PC-3 (cell line): ENCODE measurements around the gene CDC5L. TPM values are rescaled to one million over a fixed set of nuclear protein-coding genes. Genes with fewer than 3 reads are reported as not detected.
A peak's percentile ranks its signal among the peaks of the same experiment; 100 is the strongest.

Experiments used
- ATAC-seq: fragments of 200-7000 bp; cut with Tn5 transposase; 2 replicates; pipeline ENCODE4 v1.9.1; 2020; ENCODE audit warnings: mild to moderate bottlenecking, moderate library complexity
- BruUV-seq: library from RNA; stranded (reverse); fragments of 400-500 nt; replicated peaks from 2 replicates; lab custom pipeline; 2021; lab: Mats Ljungman, UMichigan
- CTCF ChIA-PET: fragments of 300-600 bp; sonication (Branson Sonifier 250); formaldehyde crosslinking; loops from one replicate; lab custom pipeline; 2022; ENCODE audit warnings: antibody characterized with exemption; lab: Charles Lee
- POLR2A ChIA-PET: fragments of 300-600 bp; sonication (Branson Sonifier 250); formaldehyde crosslinking; loops from one replicate; lab custom pipeline; 2022; ENCODE audit warnings: antibody characterized with exemption; ENCODE audit not compliant: unreplicated experiment; lab: Charles Lee
- DNase-seq: peaks from one replicate; pipeline ENCODE4 v3.0.0-alpha.2; 2015
- H2AFZ ChIP-seq: fragments of 300-600 bp; sonication (generic); 2 replicates; pipeline ENCODE4 v1.6.0; 2016; ENCODE audit warnings: antibody characterized with exemption, low read length
- H3F3A ChIP-seq: fragments of 300-600 bp; sonication (generic); one replicate; pipeline ENCODE4 v1.6.0; 2017; ENCODE audit warnings: antibody characterized with exemption, low read length, control low read depth, mild to moderate bottlenecking; ENCODE audit not compliant: unreplicated experiment
- H3K27ac ChIP-seq: fragments of 300-600 bp; sonication (generic); 2 replicates; pipeline ENCODE4 v1.5.1; 2016; ENCODE audit warnings: mild to moderate bottlenecking, low read length
- H3K27me3 ChIP-seq: fragments of 300-600 bp; sonication (generic); 2 replicates; pipeline ENCODE4 v1.6.1; 2016; ENCODE audit warnings: low read length, mixed read lengths
- H3K36me3 ChIP-seq: fragments of 300-600 bp; sonication (generic); 2 replicates; pipeline ENCODE4 v1.6.1; 2016; ENCODE audit warnings: low read depth, mixed run types, low read length, mixed read lengths
- H3K4me1 ChIP-seq: fragments of 300-600 bp; sonication (generic); 2 replicates; pipeline ENCODE4 v1.5.1; 2016; ENCODE audit warnings: low read length; ENCODE audit not compliant: insufficient read depth
- H3K4me2 ChIP-seq: fragments of 300-600 bp; sonication (generic); 2 replicates; pipeline ENCODE4 v1.6.0; 2016; ENCODE audit warnings: low read length
- H3K4me3 ChIP-seq: fragments of 300-600 bp; sonication (generic); 2 replicates; pipeline ENCODE4 v1.5.1; 2016; ENCODE audit warnings: mild to moderate bottlenecking, low read length, mixed read lengths
- H3K79me2 ChIP-seq: fragments of 300-600 bp; sonication (generic); 2 replicates; pipeline ENCODE4 v1.6.1; 2017; ENCODE audit warnings: low read length, mixed read lengths
- H3K9ac ChIP-seq: fragments of 300-600 bp; sonication (generic); 2 replicates; pipeline ENCODE4 v1.6.0; 2016; ENCODE audit warnings: mild to moderate bottlenecking, low read length
- H3K9me2 ChIP-seq: fragments of 300-600 bp; sonication (generic); replicated peaks from 2 replicates; pipeline ENCODE4 v1.6.1; 2016; ENCODE audit warnings: mixed run types, low read length, mixed read lengths
- H3K9me3 ChIP-seq: fragments of 300-600 bp; sonication (generic); 2 replicates; pipeline ENCODE4 v1.6.1; 2016; ENCODE audit warnings: low read length, mixed read lengths
- H4K20me1 ChIP-seq: fragments of 300-600 bp; sonication (generic); 2 replicates; pipeline ENCODE4 v1.6.1; 2016; ENCODE audit warnings: low read length, mixed read lengths
- CTCF ChIP-seq: fragments of 300-600 bp; sonication (generic); conservative IDR thresholded peaks from 2 replicates; pipeline ENCODE4 v1.5.1; 2017; ENCODE audit warnings: antibody characterized with exemption, low read depth, mild to moderate bottlenecking, low read length
- EZH2 ChIP-seq: fragments of 300-600 bp; sonication (generic); IDR thresholded peaks from one replicate; pipeline ENCODE4 v1.6.1; 2017; ENCODE audit warnings: antibody characterized with exemption, mild to moderate bottlenecking, low read length; ENCODE audit not compliant: unreplicated experiment
- EZH2phosphoT487 ChIP-seq: fragments of 300-600 bp; sonication (generic); IDR thresholded peaks from 2 replicates; pipeline ENCODE4 v1.6.1; 2018; ENCODE audit warnings: mild to moderate bottlenecking, antibody characterized with exemption, low read length, borderline replicate concordance
- intact Hi-C: fragments of 100-400 bp; cut with micrococcal nuclease; formaldehyde crosslinking; loops from 2 replicates; pipeline ENCODE4 v1.9.0; 2023
- total RNA-seq: library from RNA; depleted of rRNA; stranded (reverse); fragments of >200 nt; gene quantifications from 2 replicates; pipeline ENCODE4 v1.2.3, GENCODE V29; 2014

Gene CDC5L
- total RNA-seq, 1 experiment from 2014 or later, result 23.0 TPM

DNA sequence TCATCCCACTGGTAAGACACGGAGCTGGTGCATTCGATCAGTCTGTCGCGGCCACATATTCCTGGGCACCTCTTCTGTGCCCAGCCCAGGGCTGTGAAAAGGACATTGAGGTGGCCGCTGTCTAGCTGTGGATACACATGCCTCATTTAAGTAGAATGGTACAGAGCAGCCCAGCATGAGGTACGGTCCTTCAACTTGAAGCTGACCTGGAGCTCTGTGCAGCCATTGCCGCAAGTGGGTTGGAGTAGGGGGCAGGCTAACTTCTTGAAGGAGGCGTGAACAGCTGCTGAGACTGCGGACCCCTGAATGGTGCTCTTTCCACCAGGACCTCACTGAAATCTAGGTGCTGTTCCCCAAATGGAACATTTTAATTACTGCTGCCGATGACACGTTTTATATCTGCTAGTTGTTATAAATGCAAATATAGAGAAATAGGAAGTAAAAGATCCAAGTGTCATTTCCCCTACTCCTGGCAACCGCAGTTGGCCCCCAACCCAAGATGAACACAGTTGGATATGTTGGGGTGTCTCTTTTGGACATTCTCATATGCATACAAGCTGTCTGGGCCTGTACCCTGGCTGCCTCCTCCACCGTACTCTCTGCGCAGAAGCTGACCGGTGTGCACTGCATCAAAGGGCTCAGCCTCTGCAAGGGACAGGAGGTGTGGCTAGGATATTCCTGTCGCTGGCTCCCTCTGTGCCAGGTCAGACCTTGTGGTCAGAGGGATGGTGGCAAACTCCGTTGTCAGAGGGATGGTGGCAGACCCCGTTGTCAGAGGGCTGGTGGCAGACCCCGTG lies 86.1 kb downstream of the CDC5L start:
- no peaks in the 10 kb centered on the region for H3K36me3 ChIP-seq
- BruUV-seq, result no TSS peak
- H3K4me1 ChIP-seq, result peaks cover 23% of the 10 kb centered on the region
- H3K27me3 ChIP-seq, result no peaks in the 10 kb centered on the region
- H3K9me3 ChIP-seq, result no peaks in the 10 kb centered on the region
- H3K4me3 ChIP-seq, result no peak overlapping the region
- ChIA-PET CTCF (no interaction called here), POLR2A (no interaction called here)
- no peak overlapping the region for H3K27ac ChIP-seq
- no peak overlapping the region for H3K4me2 ChIP-seq
- intact Hi-C loops, result loop anchor here (2.0 kb wide), 2 partner anchors 171 to 947 kb away; no protein-coding TSS in a partner anchor
- H4K20me1 ChIP-seq, result no peaks in the 10 kb centered on the region
- ATAC-seq (no peak), DNase-seq (no peak)
- no peaks in the 10 kb centered on the region for H3F3A ChIP-seq
- no peaks in the 10 kb centered on the region for H3K9me2 ChIP-seq
- H2AFZ ChIP-seq, result no peak overlapping the region
- TF ChIP-seq EZH2phosphoT487 (no peak), EZH2 (no peak), CTCF (no peak)
- H3K79me2 ChIP-seq, result no peaks in the 10 kb centered on the region
- no peak overlapping the region for H3K9ac ChIP-seq

DNA sequence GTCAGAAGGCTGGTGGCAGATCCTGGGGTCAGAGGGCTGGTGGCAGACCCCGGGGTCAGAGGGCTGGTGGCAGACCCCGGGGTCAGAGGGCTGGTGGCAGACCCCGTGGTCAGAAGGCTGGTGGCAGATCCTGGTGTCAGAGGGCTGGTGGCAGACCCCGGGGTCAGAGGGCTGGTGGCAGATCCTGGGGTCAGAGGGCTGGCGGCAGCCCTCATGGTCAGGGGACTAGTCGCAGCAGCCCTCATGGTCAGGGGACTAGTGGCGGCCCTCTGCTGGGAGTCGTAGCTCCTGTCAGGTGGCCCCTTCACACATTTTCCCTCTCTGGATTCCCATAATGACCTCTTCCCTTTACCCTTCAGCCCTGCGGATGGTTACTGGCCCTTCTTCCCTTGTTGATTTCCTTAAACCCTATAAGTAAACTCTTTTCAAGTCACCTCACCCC lies 86.7 kb downstream of the CDC5L start:
- H3K9me2 ChIP-seq, result no peaks in the 10 kb centered on the region
- CTCF ChIA-PET, result interaction anchor here (2.1 kb wide), 1 partner anchor 157 kb away, joined by 33 read pairs; no protein-coding TSS in a partner anchor

More for the DNA sequence above, 86.7 kb downstream of the CDC5L start:
- H3K27ac ChIP-seq, result peak overlapping the region; percentile 36
- no peaks in the 10 kb centered on the region for H3K9me3 ChIP-seq
- H4K20me1 ChIP-seq, result no peaks in the 10 kb centered on the region
- no peak overlapping the region for H3K9ac ChIP-seq
- no peak for DNase-seq
- POLR2A ChIA-PET, result no interaction called here
- no peak for TF ChIP-seq EZH2
- no peak for TF ChIP-seq EZH2phosphoT487
- TF ChIP-seq CTCF, result no peak
- intact Hi-C loops, result loop anchor here (2.0 kb wide), 2 partner anchors 171 to 947 kb away; no protein-coding TSS in a partner anchor
- no peaks in the 10 kb centered on the region for H3F3A ChIP-seq
- no peak overlapping the region for H2AFZ ChIP-seq
- H3K36me3 ChIP-seq, result no peaks in the 10 kb centered on the region
- BruUV-seq, result no TSS peak
- no peaks in the 10 kb centered on the region for H3K27me3 ChIP-seq
- peaks cover 23% of the 10 kb centered on the region for H3K4me1 ChIP-seq
- no peaks in the 10 kb centered on the region for H3K79me2 ChIP-seq
- H3K4me2 ChIP-seq, result peak overlapping the region; percentile 62
- H3K4me3 ChIP-seq, result no peak overlapping the region
- no peak for ATAC-seq
